ENCODE data around the gene PTPRD. TPM values are rescaled to one million over a fixed set of nuclear protein-coding genes. Genes with fewer than 3 reads are reported as not detected.

The PTPRD gene
- total and polyA plus RNA-seq, 10 donors: 0.08 to 11.7 (median 2.9) TPM

DNA sequence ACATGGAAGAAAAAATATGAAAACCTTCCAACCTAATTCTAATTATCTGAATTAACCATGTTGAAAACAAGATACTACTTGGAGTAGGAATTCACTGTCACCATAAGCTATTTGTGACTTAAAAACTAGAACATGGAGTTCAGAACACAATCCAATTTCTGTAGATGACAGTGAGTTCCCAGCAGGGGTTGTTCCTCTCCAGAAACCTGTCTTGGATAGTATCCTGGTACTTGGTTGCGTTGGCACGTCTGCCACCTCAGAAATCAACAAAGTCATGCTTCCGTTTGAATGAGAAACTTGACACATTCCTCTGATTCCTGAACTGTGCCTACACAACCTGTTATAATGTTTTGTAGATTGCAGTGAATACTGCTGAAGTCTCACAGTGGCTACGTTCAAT is 2023.3 kb downstream of the PTPRD start:
- no peaks in the 10 kb centered on the region for H3K4me1 ChIP-seq
- no peaks in the 10 kb centered on the region for H3K36me3 ChIP-seq
- no peak for DNase-seq
- no peak overlapping the region for H3K4me3 ChIP-seq
- no peak overlapping the region for H3K27ac ChIP-seq
- 89 to 95% (median 90%) methylated on average over 4 of the region's 4 CpGs for WGBS, 5 donors
- intact Hi-C loops (cut with DNase I; ENCODE audit: low total_unique reads): no loop called here
- H3K9me3 ChIP-seq: no peaks in the 10 kb centered on the region
- no peaks in the 10 kb centered on the region for H3K27me3 ChIP-seq (replicated peaks in 1 of 7)
- TF ChIP-seq POLR2A (IDR thresholded peaks at IDR 0.05) (no peak), POLR2AphosphoS5 (IDR thresholded peaks at IDR 0.05) (no peak)
- TF ChIP-seq, protein P1, sequence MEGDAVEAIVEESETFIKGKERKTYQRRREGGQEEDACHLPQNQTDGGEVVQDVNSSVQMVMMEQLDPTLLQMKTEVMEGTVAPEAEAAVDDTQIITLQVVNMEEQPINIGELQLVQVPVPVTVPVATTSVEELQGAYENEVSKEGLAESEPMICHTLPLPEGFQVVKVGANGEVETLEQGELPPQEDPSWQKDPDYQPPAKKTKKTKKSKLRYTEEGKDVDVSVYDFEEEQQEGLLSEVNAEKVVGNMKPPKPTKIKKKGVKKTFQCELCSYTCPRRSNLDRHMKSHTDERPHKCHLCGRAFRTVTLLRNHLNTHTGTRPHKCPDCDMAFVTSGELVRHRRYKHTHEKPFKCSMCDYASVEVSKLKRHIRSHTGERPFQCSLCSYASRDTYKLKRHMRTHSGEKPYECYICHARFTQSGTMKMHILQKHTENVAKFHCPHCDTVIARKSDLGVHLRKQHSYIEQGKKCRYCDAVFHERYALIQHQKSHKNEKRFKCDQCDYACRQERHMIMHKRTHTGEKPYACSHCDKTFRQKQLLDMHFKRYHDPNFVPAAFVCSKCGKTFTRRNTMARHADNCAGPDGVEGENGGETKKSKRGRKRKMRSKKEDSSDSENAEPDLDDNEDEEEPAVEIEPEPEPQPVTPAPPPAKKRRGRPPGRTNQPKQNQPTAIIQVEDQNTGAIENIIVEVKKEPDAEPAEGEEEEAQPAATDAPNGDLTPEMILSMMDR (IDR thresholded peaks at IDR 0.05 in 8 of 11, conservative IDR thresholded peaks at IDR 0.05 in 3 of 11): no peak

DNA sequence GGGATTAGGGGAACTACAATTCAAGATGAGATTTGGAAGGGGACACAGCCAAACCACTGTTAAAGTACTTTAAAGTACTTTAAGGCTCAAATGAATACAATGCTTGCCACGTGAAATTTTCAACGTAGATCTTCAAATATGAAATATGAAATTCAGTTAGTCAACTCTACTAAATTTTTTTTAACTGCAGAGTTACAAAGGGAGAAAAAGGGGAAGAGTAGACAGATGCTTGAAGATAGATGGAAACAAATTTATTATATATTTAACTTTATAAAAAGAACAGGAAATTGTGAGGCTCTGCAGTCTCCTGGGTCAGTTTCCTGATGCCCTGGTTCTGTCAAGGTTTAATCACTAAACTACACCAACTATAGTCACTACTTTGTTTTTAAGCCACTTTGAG is 2027.8 kb downstream of the PTPRD start:
- intact Hi-C loops (cut with DNase I; ENCODE audit: low total_unique reads): no loop called here
- Histone ChIP-seq H3K27ac (no peak overlapping the region), H3K36me3 (no peaks in the 10 kb centered on the region), H3K4me1 (no peaks in the 10 kb centered on the region), H3K27me3 (replicated peaks in 1 of 7) (no peaks in the 10 kb centered on the region), H3K9me3 (no peaks in the 10 kb centered on the region), H3K4me3 (no peak overlapping the region)
- 19 to 44% (median 39%) methylated on average over 2 of the region's 2 CpGs for WGBS, 5 donors
- DNase-seq: no peak
- no peak for TF ChIP-seq POLR2A (IDR thresholded peaks at IDR 0.05)
- no peak for TF ChIP-seq POLR2AphosphoS5 (IDR thresholded peaks at IDR 0.05)
- TF ChIP-seq, protein P1 (IDR thresholded peaks at IDR 0.05 in 8 of 11, conservative IDR thresholded peaks at IDR 0.05 in 3 of 11): no peak

DNA sequence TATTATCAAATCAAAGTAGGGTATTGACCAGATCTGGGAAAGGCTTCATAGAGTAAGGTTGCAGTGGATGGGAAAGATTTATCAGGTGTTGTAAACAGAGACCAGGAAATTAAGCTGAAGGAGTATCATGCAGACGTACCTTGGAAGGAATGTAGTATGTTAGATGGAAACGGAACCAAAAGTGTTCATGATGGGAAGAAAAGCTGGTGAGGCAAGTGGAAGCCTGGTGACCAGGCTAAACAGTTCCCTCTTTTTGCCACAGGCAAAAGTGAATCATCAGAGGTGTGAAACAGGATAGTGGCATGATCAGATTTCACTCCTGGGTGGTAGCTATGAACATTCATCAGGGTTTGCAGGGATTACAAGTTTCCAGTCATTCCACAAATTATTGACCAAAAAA is 2033.1 kb downstream of the PTPRD start:
- 84 to 94% (median 87%) methylated on average over 2 of the region's 2 CpGs for WGBS, 5 donors
- no peaks in the 10 kb centered on the region for H3K4me1 ChIP-seq
- intact Hi-C loops (cut with DNase I; ENCODE audit: low total_unique reads): no loop called here

DNA sequence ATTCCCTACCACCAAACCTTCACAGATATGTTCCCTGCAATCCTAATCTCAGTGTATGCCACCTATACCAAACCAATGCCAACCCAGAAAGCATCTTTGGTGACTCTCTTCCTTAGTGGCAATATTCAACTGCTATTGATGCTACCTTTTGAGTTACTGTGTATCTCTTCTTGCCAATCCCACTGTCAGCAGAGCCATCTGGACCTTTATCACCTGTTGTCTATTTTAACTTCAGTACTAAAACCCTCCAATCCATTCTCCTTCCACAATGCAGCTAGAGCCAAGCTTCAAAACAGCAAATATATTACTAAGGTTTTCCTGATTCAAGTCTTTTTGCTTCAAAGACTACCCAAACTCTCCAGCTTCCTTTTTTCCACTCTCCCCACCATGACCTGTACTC is 2036.1 kb downstream of the PTPRD start:
- DNase-seq: no peak
- no peak for TF ChIP-seq POLR2A (IDR thresholded peaks at IDR 0.05)
- TF ChIP-seq POLR2AphosphoS5 (IDR thresholded peaks at IDR 0.05): no peak
- TF ChIP-seq, protein P1 (IDR thresholded peaks at IDR 0.05 in 8 of 11, conservative IDR thresholded peaks at IDR 0.05 in 3 of 11): no peak
- Histone ChIP-seq H3K27ac (no peak overlapping the region), H3K4me1 (no peaks in the 10 kb centered on the region), H3K27me3 (replicated peaks in 1 of 7) (peaks cover 0 to 4% (median 0%) of the 10 kb centered on the region in 7 donors), H3K4me3 (no peak overlapping the region), H3K36me3 (no peaks in the 10 kb centered on the region), H3K9me3 (no peaks in the 10 kb centered on the region)
- intact Hi-C loops (cut with DNase I; ENCODE audit: low total_unique reads): no loop called here

More for the DNA sequence above, 2033.1 kb downstream of the PTPRD start:
- H3K27ac ChIP-seq: no peak overlapping the region
- H3K27me3 ChIP-seq (replicated peaks in 1 of 7): peaks cover 0 to 3% (median 0%) of the 10 kb centered on the region in 7 donors
- no peak for DNase-seq
- no peak overlapping the region for H3K4me3 ChIP-seq
- no peaks in the 10 kb centered on the region for H3K9me3 ChIP-seq
- no peak for TF ChIP-seq POLR2AphosphoS5 (IDR thresholded peaks at IDR 0.05)
- TF ChIP-seq POLR2A (IDR thresholded peaks at IDR 0.05): no peak
- TF ChIP-seq, protein P1 (IDR thresholded peaks at IDR 0.05 in 8 of 11, conservative IDR thresholded peaks at IDR 0.05 in 3 of 11): no peak
- no peaks in the 10 kb centered on the region for H3K36me3 ChIP-seq
